Gastrocnemius medialis (tissue), 4 donors: Measurements from ENCODE around the gene TBX1. TPM values are rescaled to one million over a fixed set of nuclear protein-coding genes. Genes with fewer than 3 reads are reported as not detected.

ENCODE experiments used
- ATAC-seq, 2 donors: fragments of 150-250 bp; one replicate each; pipeline ENCODE4 v1.9.1; 2016
- DNase-seq, 2 donors: peaks; one replicate each; pipeline ENCODE4 v3.0.0-alpha.2; 2019
- H3K27ac ChIP-seq, 4 donors: fragments of 200-600 bp; sonication (generic); 1 replicate in 1 of 4; 2 replicates in 3 of 4; pipeline ENCODE4 v1.5.1; 2016 to 2018; ENCODE audit warnings: mild to moderate bottlenecking in 2 of 4, moderate library complexity in 1 of 4
- H3K27me3 ChIP-seq, 3 donors: fragments of 200-600 bp; sonication (generic) in 2 of 3; 1 replicate in 1 of 3; 2 replicates in 2 of 3; pipeline versions ENCODE4 v1.5.1 to v1.6.0; 2016 to 2019; ENCODE audit warnings: mild to moderate bottlenecking in 1 of 3, moderate library complexity in 1 of 3
- H3K36me3 ChIP-seq, 2 donors: fragments of 200-600 bp; sonication (generic) in 1 of 2; one replicate each; pipeline ENCODE4 v1.5.1; 2017 to 2018
- H3K4me1 ChIP-seq, 2 donors: fragments of 200-600 bp; sonication (generic) in 1 of 2; one replicate each; pipeline ENCODE4 v1.5.1; 2016 to 2017; ENCODE audit warnings: mild to moderate bottlenecking in 2 of 2
- H3K4me3 ChIP-seq, 4 donors: fragments of 200-600 bp; sonication (generic) in 3 of 4; 1 replicate in 1 of 4; 2 replicates in 3 of 4; pipeline ENCODE4 v1.5.1; 2016 to 2019; ENCODE audit warnings: mild to moderate bottlenecking in 2 of 4
- H3K9me3 ChIP-seq, 3 donors: fragments of 200-600 bp; sonication (generic) in 2 of 3; 1 replicate in 1 of 3; 2 replicates in 2 of 3; pipeline ENCODE4 v1.5.1; 2016 to 2019
- POLR2A ChIP-seq, 2 donors: fragments of 450-650 bp; IDR thresholded peaks; one replicate each; pipeline ENCODE4 v1.6.1; 2017; ENCODE audit warnings: antibody characterized with exemption in 2 of 2, mild to moderate bottlenecking in 2 of 2, moderate library complexity in 2 of 2
- in situ Hi-C, 4 donors: fragments of 200-750 bp; cut with MboI; loops; one replicate each; pipeline versions ENCODE4 v1.15.0 to v1.8.0; 2017; ENCODE audit warnings: low sequenced_read_pairs in 4 of 4
- intact Hi-C: fragments of 100-400 bp; cut with DNase I; formaldehyde crosslinking; loops from one replicate; pipeline ENCODE4 v1.15.1; 2023; ENCODE audit warnings: low total_unique reads
- total RNA-seq, 4 donors: library from RNA; depleted of rRNA; stranded (reverse); fragments of >200 nt; gene quantifications; one replicate each; pipeline versions ENCODE4 v1.1.0 to v1.2.3, GENCODE V29; 2016
- TF ChIP-seq, protein P1 (sequence below), 5 experiments: fragments of 450-650 bp in 3 of 5; fragments of 200-600 bp in 2 of 5; sonication (generic) in 2 of 5; IDR thresholded peaks in 4 of 5; conservative IDR thresholded peaks in 1 of 5; 1 replicate in 4 of 5; 2 replicates in 1 of 5; pipeline ENCODE4 v1.5.1; 2016 to 2019; ENCODE audit warnings: antibody characterized with exemption in 5 of 5, mild to moderate bottlenecking in 3 of 5, moderate library complexity in 3 of 5

Gene TBX1
- total RNA-seq, 4 donors from 2014 or later: 27.9 to 38.9 (median 36.3) TPM

DNA sequence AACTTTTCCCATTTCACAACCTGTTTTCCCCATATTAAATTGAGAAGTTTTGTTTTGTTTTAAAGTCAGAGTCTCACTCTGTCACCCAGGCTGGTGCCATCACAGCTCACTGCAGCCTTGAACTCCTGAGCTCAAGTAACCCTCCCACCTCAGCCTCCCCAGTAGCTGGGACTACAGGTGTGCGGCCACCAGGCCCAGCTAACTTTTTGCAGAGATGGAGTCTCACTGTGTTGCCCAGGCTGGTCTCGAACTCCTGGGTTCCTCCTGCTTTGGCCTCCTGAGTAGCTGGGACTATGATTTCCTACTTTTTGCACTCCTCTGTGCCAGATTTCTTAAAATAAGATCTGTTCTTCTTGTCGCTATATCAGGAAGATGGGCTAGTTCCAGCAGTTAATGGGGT, 49.2 kb downstream of the TBX1 start:
- H3K27ac ChIP-seq: no peak overlapping the region
- no peak for ATAC-seq
- H3K36me3 ChIP-seq: no peaks in the 10 kb centered on the region
- intact Hi-C loops: no loop called here
- H3K4me3 ChIP-seq: no peak overlapping the region
- no peak for TF ChIP-seq POLR2A (IDR thresholded peaks at IDR 0.05)
- TF ChIP-seq, protein P1, sequence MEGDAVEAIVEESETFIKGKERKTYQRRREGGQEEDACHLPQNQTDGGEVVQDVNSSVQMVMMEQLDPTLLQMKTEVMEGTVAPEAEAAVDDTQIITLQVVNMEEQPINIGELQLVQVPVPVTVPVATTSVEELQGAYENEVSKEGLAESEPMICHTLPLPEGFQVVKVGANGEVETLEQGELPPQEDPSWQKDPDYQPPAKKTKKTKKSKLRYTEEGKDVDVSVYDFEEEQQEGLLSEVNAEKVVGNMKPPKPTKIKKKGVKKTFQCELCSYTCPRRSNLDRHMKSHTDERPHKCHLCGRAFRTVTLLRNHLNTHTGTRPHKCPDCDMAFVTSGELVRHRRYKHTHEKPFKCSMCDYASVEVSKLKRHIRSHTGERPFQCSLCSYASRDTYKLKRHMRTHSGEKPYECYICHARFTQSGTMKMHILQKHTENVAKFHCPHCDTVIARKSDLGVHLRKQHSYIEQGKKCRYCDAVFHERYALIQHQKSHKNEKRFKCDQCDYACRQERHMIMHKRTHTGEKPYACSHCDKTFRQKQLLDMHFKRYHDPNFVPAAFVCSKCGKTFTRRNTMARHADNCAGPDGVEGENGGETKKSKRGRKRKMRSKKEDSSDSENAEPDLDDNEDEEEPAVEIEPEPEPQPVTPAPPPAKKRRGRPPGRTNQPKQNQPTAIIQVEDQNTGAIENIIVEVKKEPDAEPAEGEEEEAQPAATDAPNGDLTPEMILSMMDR (IDR thresholded peaks at IDR 0.05 in 4 of 5, conservative IDR thresholded peaks at IDR 0.05 in 1 of 5): no peak
- no peaks in the 10 kb centered on the region for H3K4me1 ChIP-seq
- H3K27me3 ChIP-seq: no peaks in the 10 kb centered on the region
- DNase-seq: no peak
- no peaks in the 10 kb centered on the region for H3K9me3 ChIP-seq
- in situ Hi-C loops: no loop called here

- no peak for ATAC-seq
- H3K4me3 ChIP-seq: no peak overlapping the region
- no peaks in the 10 kb centered on the region for H3K9me3 ChIP-seq
- DNase-seq: no peak
- no peak for TF ChIP-seq POLR2A (IDR thresholded peaks at IDR 0.05)
- TF ChIP-seq, protein P1 (IDR thresholded peaks at IDR 0.05 in 4 of 5, conservative IDR thresholded peaks at IDR 0.05 in 1 of 5): no peak
- intact Hi-C loops: no loop called here
- no peaks in the 10 kb centered on the region for H3K36me3 ChIP-seq
- no peak overlapping the region for H3K27ac ChIP-seq
- in situ Hi-C loops: no loop called here
- H3K27me3 ChIP-seq: no peaks in the 10 kb centered on the region
- no peaks in the 10 kb centered on the region for H3K4me1 ChIP-seq
These were observed 50.0 kb downstream of the TBX1 start for GRCh38 chr22:19810381-19811201.

DNA sequence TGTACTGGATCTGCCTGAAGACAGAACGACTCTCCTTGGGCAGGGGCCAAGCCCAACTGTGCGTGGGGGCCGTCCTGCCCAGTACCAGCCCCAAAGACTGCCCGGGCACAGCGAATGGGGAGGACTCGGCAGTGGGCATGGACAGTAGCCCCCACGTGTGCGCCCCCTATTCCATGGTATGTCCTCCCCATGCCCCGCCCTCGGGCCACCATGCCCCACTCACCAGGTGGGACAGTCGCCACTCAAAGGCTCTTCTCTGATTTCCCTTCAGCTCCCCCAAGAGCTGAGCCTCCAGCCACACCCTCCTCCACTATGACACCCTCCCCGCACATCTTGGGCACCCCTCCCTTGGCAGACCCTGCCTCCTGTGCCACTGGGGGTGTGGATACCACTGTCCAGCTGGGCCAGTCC, 50.6 kb downstream of the TBX1 start:
- Histone ChIP-seq H3K4me1 (no peaks in the 10 kb centered on the region), H3K4me3 (no peak overlapping the region), H3K9me3 (no peaks in the 10 kb centered on the region), H3K36me3 (no peaks in the 10 kb centered on the region), H3K27me3 (no peaks in the 10 kb centered on the region), H3K27ac (no peak overlapping the region)
- no peak for TF ChIP-seq POLR2A (IDR thresholded peaks at IDR 0.05)
- TF ChIP-seq, protein P1 (IDR thresholded peaks at IDR 0.05 in 4 of 5, conservative IDR thresholded peaks at IDR 0.05 in 1 of 5): no peak
- ATAC-seq: no peak
- no peak for DNase-seq
- in situ Hi-C loops (no loop called here), intact Hi-C loops (no loop called here)

DNA sequence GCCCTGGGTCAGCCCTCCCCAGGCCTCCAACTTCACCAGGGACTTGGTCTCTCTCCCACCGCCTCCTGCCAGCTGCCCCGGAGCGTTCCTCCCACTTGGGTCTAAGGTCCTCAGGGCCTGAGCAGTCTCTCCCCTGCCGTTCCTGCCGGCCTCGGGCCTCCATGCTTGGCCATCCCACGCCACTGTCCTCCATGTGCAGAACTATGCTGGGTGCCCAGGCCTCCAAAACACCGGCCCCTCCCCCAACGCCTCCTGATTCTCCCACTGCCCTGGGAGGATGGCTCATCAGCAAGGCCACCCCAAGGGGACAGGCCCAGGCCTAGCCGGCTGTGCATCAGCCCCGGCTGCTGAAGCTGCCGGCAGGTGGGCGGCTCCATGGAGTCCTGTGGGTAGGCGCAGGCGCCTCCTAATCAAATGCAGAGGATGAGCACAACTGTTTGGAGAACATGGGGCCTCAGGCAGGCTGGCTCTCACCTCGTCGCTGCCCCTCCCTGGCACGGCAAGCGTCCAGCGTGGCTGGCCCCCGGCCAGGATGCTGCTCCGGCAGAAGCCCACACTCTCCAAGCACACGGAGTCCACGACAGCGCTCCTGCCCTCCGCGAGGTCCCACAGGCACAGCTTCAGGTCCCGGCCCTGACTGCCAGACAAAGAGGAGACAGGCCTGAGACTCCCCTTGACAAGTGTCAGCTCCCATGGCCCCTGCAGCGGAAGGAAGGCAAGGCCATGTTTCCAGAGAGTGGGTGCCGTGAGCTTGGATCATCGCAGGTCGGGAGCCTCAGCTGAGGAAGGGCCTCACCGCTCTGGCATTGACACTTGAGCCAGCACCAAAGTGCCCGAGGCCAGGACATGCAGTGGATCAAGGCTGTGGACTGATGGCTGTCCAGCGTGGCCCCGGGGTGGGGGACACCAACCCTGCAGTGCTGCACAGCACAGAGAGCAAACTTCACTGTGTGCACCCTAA, 51.5 kb downstream of the TBX1 start:
- TF ChIP-seq POLR2A (IDR thresholded peaks at IDR 0.05): no peak
- intact Hi-C loops: no loop called here
- in situ Hi-C loops: no loop called here

GRCh38 chr22:19812910-19813309, 52.3 kb downstream of the TBX1 start:
- in situ Hi-C loops: no loop called here
- no peak for ATAC-seq

More for the DNA sequence above, 51.5 kb downstream of the TBX1 start:
- no peaks in the 10 kb centered on the region for H3K4me1 ChIP-seq
- H3K27ac ChIP-seq: no peak overlapping the region
- DNase-seq: no peak
- no peaks in the 10 kb centered on the region for H3K36me3 ChIP-seq
- H3K9me3 ChIP-seq: no peaks in the 10 kb centered on the region
- no peak for ATAC-seq
- no peak overlapping the region for H3K4me3 ChIP-seq
- H3K27me3 ChIP-seq: no peaks in the 10 kb centered on the region

More at GRCh38 chr22:19812910-19813309, 52.3 kb downstream of the TBX1 start:
- H3K36me3 ChIP-seq: no peaks in the 10 kb centered on the region
- H3K27me3 ChIP-seq: no peaks in the 10 kb centered on the region
- H3K27ac ChIP-seq: no peak overlapping the region
- TF ChIP-seq POLR2A (IDR thresholded peaks at IDR 0.05): no peak
- TF ChIP-seq, protein P1 (IDR thresholded peaks at IDR 0.05 in 4 of 5, conservative IDR thresholded peaks at IDR 0.05 in 1 of 5): no peak
- intact Hi-C loops: no loop called here
- no peaks in the 10 kb centered on the region for H3K4me1 ChIP-seq
- no peak overlapping the region for H3K4me3 ChIP-seq
- DNase-seq: no peak
- no peaks in the 10 kb centered on the region for H3K9me3 ChIP-seq
